Spleen (tissue), 11 donors: ENCODE results near the gene TTC5. TPM values are rescaled to one million over a fixed set of nuclear protein-coding genes. Genes with fewer than 3 reads are reported as not detected.
"Not testable (repeated sequence)": the region's sequence is repeated elsewhere in the genome, so short reads cannot be mapped to it uniquely, and the experiment has no call there.

Experiments
- DNase-seq: peaks from one replicate; pipeline ENCODE4 v3.0.0-alpha.2; 2020
- H3K27ac ChIP-seq, 8 donors: fragments of 200-600 bp; sonication (generic) in 7 of 8; 1 replicate in 4 of 8; 2 replicates in 4 of 8; pipeline versions ENCODE4 v1.5.0 to v1.8.0; 2016 to 2021; ENCODE audit warnings: inconsistent platforms in 4 of 8, mild to moderate bottlenecking in 4 of 8, moderate library complexity in 1 of 8
- H3K27me3 ChIP-seq, 7 donors: fragments of 200-600 bp; sonication (generic) in 6 of 7; replicated peaks in 1 of 7; 1 replicate in 4 of 7; 2 replicates in 3 of 7; pipeline versions ENCODE4 v1.5.0 to v1.8.0; 2016 to 2021; ENCODE audit warnings: inconsistent platforms in 3 of 7, mild to moderate bottlenecking in 1 of 7
- H3K36me3 ChIP-seq, 6 donors: fragments of 200-600 bp; sonication (generic) in 5 of 6; 1 replicate in 4 of 6; 2 replicates in 2 of 6; pipeline versions ENCODE4 v1.5.0 to v1.8.0; 2016 to 2021; ENCODE audit warnings: inconsistent platforms in 2 of 6
- H3K4me1 ChIP-seq, 6 donors: fragments of 200-600 bp; sonication (generic) in 5 of 6; 1 replicate in 3 of 6; 2 replicates in 3 of 6; pipeline versions ENCODE4 v1.5.0 to v1.8.0; 2016 to 2021; ENCODE audit warnings: inconsistent platforms in 3 of 6
- H3K4me3 ChIP-seq, 8 donors: fragments of 200-600 bp; sonication (generic) in 7 of 8; 1 replicate in 4 of 8; 2 replicates in 4 of 8; pipeline versions ENCODE4 v1.5.0 to v1.8.0; 2016 to 2021; ENCODE audit warnings: inconsistent platforms in 4 of 8, mild to moderate bottlenecking in 4 of 8, moderate library complexity in 2 of 8
- H3K9me3 ChIP-seq, 8 donors: fragments of 200-600 bp; sonication (generic) in 7 of 8; 1 replicate in 4 of 8; 2 replicates in 4 of 8; pipeline versions ENCODE4 v1.5.0 to v1.8.0; 2016 to 2021; ENCODE audit warnings: inconsistent platforms in 4 of 8
- CTCF ChIP-seq, 11 experiments: fragments of 200-600 bp in 7 of 11; fragments of 450-650 bp in 4 of 11; sonication (generic) in 4 of 11; IDR thresholded peaks in 8 of 11; conservative IDR thresholded peaks in 3 of 11; 1 replicate in 7 of 11; 2 replicates in 4 of 11; pipeline versions ENCODE4 v1.4.0 to v1.8.0; 2016 to 2021; ENCODE audit warnings: antibody characterized with exemption in 11 of 11, inconsistent platforms in 4 of 11, mild to moderate bottlenecking in 1 of 11
- POLR2A ChIP-seq, 3 donors: fragments of 450-650 bp; IDR thresholded peaks; one replicate each; pipeline ENCODE4 v1.5.1; 2017; ENCODE audit warnings: antibody characterized with exemption in 3 of 3, mild to moderate bottlenecking in 1 of 3
- POLR2AphosphoS5 ChIP-seq, 3 donors: sonication (generic); formaldehyde crosslinking; IDR thresholded peaks; one replicate each; pipeline ENCODE4 v1.5.1; 2017; ENCODE audit warnings: antibody characterized with exemption in 3 of 3
- WGBS, 5 donors: extraction: QIAGEN DNeasy Blood & Tissue Kit in 3 of 5; methylation state at CpG; one replicate each; pipeline versions ENCODE4 v1.1.5 to v1.1.7; 2013 to 2018; 5-methylcytosine and 5-hydroxymethylcytosine counted together
- intact Hi-C: fragments of 100-400 bp; cut with DNase I; formaldehyde crosslinking; loops from one replicate; pipeline ENCODE4 v1.15.0; 2023; ENCODE audit warnings: low total_unique reads
- polyA plus RNA-seq, 3 donors: library from polyadenylated mRNA; stranded (reverse); fragments of 200-250 nt; gene quantifications; one replicate each; pipeline ENCODE4 v1.2.1, GENCODE V29; 2013
- small RNA-seq, 4 donors: library from RNA; depleted of rRNA; stranded (forward); fragments of <200 nt; gene quantifications; one replicate each; pipeline ENCODE3, GENCODE V24; 2016
- total RNA-seq, 7 donors: library from RNA; depleted of rRNA in 3 of 7; stranded (reverse); fragments of >200 nt in 3 of 7; fragmentation: NEBNext Ultra II Directional in 4 of 7; extraction: Animal tissue kit (Norgen Biotek cat#: 25700) in 4 of 7; gene quantifications; one replicate each; pipeline versions ENCODE4 v1.1.0 to v1.2.1, GENCODE V29; 2016 to 2021
- donor health status: healthy with polysubstance abuse.
- donor health status: DM: no; HTN: no; CAD: no; lungs with moderate emphysema.
- donor health status: DM: no; HTN: no; CAD: no.
- donor health status: Bipolar disorder and iron deficiency.
- donor health status: healthy.
- donor health status: DM: no; HTN: no; CAD: no.
- donor health status: DM: yes; HTN: yes; CAD: no.

TTC5 gene
- total and polyA plus RNA-seq, 10 donors: 5.9 to 21.9 (median 18.4) TPM

- DNase-seq: no peak
- Histone ChIP-seq H3K27ac (no peak overlapping the region), H3K9me3 (peaks cover 3 to 37% (median 32%) of the 10 kb centered on the region in 8 donors), H3K4me3 (no peak overlapping the region), H3K27me3 (no peaks in the 10 kb centered on the region), H3K4me1 (peaks cover 0 to 7% (median 0%) of the 10 kb centered on the region in 6 donors), H3K36me3 (peaks cover 0 to 60% (median 2%) of the 10 kb centered on the region in 6 donors)
- no peak for TF ChIP-seq POLR2A (IDR thresholded peaks at IDR 0.05)
- 93 to 100% (median 97%) methylated on average over 2 of the region's 2 CpGs for WGBS, 5 donors
- intact Hi-C loops: no loop called here
These were observed 28.3 kb downstream of the TTC5 start for GRCh38 chr14:20277409-20277808.

- WGBS, 5 donors: 93 to 97% (median 97%) methylated on average over 2 of the region's 2 CpGs
- Histone ChIP-seq H3K9me3 (peaks cover 3 to 52% (median 45%) of the 10 kb centered on the region in 8 donors), H3K4me1 (peaks cover 0 to 7% (median 0%) of the 10 kb centered on the region in 6 donors), H3K27ac (no peak overlapping the region), H3K27me3 (no peaks in the 10 kb centered on the region), H3K36me3 (peaks cover 0 to 37% (median 2%) of the 10 kb centered on the region in 6 donors), H3K4me3 (no peak overlapping the region)
- no peak for DNase-seq
- no peak for TF ChIP-seq CTCF (IDR thresholded peaks at IDR 0.05 in 8 of 11, conservative IDR thresholded peaks at IDR 0.05 in 3 of 11)
- intact Hi-C loops: no loop called here
These were observed 31.7 kb downstream of the TTC5 start for GRCh38 chr14:20274062-20274461.

GRCh38 chr14:20264361-20264760, 41.4 kb downstream of the TTC5 start:
- intact Hi-C loops, H3K4me1 ChIP-seq, H3K9me3 ChIP-seq, H3K27ac ChIP-seq, H3K36me3 ChIP-seq, H3K4me3 ChIP-seq, DNase-seq, H3K27me3 ChIP-seq: not testable (repeated sequence)
- WGBS, 5 donors: 91 to 97% (median 94%) methylated on average over 5 of the region's 5 CpGs

GRCh38 chr14:20262642-20263128, 43.1 kb downstream of the TTC5 start:
- Histone ChIP-seq H3K4me1 (no peaks in the 10 kb centered on the region), H3K4me3 (no peak overlapping the region), H3K9me3 (peaks cover 0 to 5% (median 0%) of the 10 kb centered on the region in 8 donors), H3K36me3 (no peaks in the 10 kb centered on the region), H3K27ac (no peak overlapping the region), H3K27me3 (no peaks in the 10 kb centered on the region)
- no peak for DNase-seq
- intact Hi-C loops: no loop called here
- 53 to 63% (median 60%) methylated on average over 3 of the region's 3 CpGs for WGBS, 5 donors
- TF ChIP-seq CTCF (IDR thresholded peaks at IDR 0.05 in 8 of 11, conservative IDR thresholded peaks at IDR 0.05 in 3 of 11): no peak
- TF ChIP-seq POLR2AphosphoS5 (IDR thresholded peaks at IDR 0.05): no peak
- TF ChIP-seq POLR2A (IDR thresholded peaks at IDR 0.05): no peak

GRCh38 chr14:20247646-20248246, 58.0 kb downstream of the TTC5 start:
- Histone ChIP-seq H3K4me3 (no peak overlapping the region), H3K27me3 (no peaks in the 10 kb centered on the region), H3K9me3 (peaks cover 0 to 21% (median 8%) of the 10 kb centered on the region in 8 donors), H3K27ac (no peak overlapping the region), H3K36me3 (no peaks in the 10 kb centered on the region), H3K4me1 (no peaks in the 10 kb centered on the region)
- DNase-seq: no peak
- TF ChIP-seq CTCF (IDR thresholded peaks at IDR 0.05 in 8 of 11, conservative IDR thresholded peaks at IDR 0.05 in 3 of 11): no peak
- no peak for TF ChIP-seq POLR2A (IDR thresholded peaks at IDR 0.05)
- no peak for TF ChIP-seq POLR2AphosphoS5 (IDR thresholded peaks at IDR 0.05)
- intact Hi-C loops: no loop called here
- WGBS, 5 donors: 59 to 71% (median 67%) methylated on average over 3 of the region's 3 CpGs

Small RNAs within 50 kb of the gene (small RNA-seq; reads per million reads assigned to genes)
- 0 to 0.06 (median 0) reads per million in 4 donors for gene SNORA79B
- 126 to 167 (median 140) reads per million in 4 donors for gene SNORD126

Other genes with a start within 250 kb of the TTC5 start
- gene OR4L1, start 245.9 kb downstream of the TTC5 start, total RNA-seq: not detected
- gene OR4L1, start 245.9 kb downstream of the TTC5 start, polyA plus RNA-seq: not detected
- gene OR4K17, start 195.2 kb downstream of the TTC5 start, total RNA-seq: not detected
- gene OR4K17, start 195.2 kb downstream of the TTC5 start, polyA plus RNA-seq: not detected
- gene OR4N5, start 167.1 kb downstream of the TTC5 start, total RNA-seq: not detected
- gene OR4N5, start 167.1 kb downstream of the TTC5 start, polyA plus RNA-seq: not detected
- not detected for gene OR11G2, start 115.1 kb downstream of the TTC5 start, total RNA-seq
- gene OR11G2, start 115.1 kb downstream of the TTC5 start, polyA plus RNA-seq: not detected
- not detected for gene OR11H6, start 82.2 kb downstream of the TTC5 start, total RNA-seq
- gene OR11H6, start 82.2 kb downstream of the TTC5 start, polyA plus RNA-seq: not detected
- not detected for gene OR11H7, start 77.0 kb downstream of the TTC5 start, total RNA-seq
- not detected for gene OR11H7, start 77.0 kb downstream of the TTC5 start, polyA plus RNA-seq
- gene OR11H4, start 66.7 kb downstream of the TTC5 start, total RNA-seq: not detected
- gene OR11H4, start 66.7 kb downstream of the TTC5 start, polyA plus RNA-seq: not detected
- gene CCNB1IP1, start 27.3 kb upstream of the TTC5 start, total RNA-seq: 10 to 100 TPM; 21.1 to 32.8 (median 27.9) TPM
- gene CCNB1IP1, start 27.3 kb upstream of the TTC5 start, polyA plus RNA-seq: 10 to 100 TPM; 30.4 to 49.1 (median 43.6) TPM
- gene PARP2, start 37.7 kb upstream of the TTC5 start, total RNA-seq: 10 to 100 TPM; 10.9 to 25.0 (median 17.2) TPM
- 10 to 100 TPM in 2 of 3 donors, 1 to 10 TPM in 1; 9.1 to 12.0 (median 11.3) TPM for gene PARP2, start 37.7 kb upstream of the TTC5 start, polyA plus RNA-seq
- gene TEP1, start 107.5 kb upstream of the TTC5 start, total RNA-seq: 10 to 100 TPM; 55.1 to 91.7 (median 70.5) TPM
- gene TEP1, start 107.5 kb upstream of the TTC5 start, polyA plus RNA-seq: 10 to 100 TPM; 19.2 to 38.7 (median 26.7) TPM
- gene KLHL33, start 130.2 kb upstream of the TTC5 start, total RNA-seq: 1 to 10 TPM in 2 of 7 donors, under 1 TPM in 4, not detected in 1; 0.47 to 2.9 (median 0.86) TPM
- under 1 TPM; 0.22 to 0.54 (median 0.32) TPM for gene KLHL33, start 130.2 kb upstream of the TTC5 start, polyA plus RNA-seq
- 100 to 1,000 TPM in 2 of 7 donors, 10 to 100 TPM in 5; 48.6 to 110 (median 72.6) TPM for gene OSGEP, start 148.9 kb upstream of the TTC5 start, total RNA-seq
- 100 to 1,000 TPM in 1 of 3 donors, 10 to 100 TPM in 2; 78.7 to 107 (median 87.1) TPM for gene OSGEP, start 148.9 kb upstream of the TTC5 start, polyA plus RNA-seq
- gene APEX1, start 149.3 kb upstream of the TTC5 start, total RNA-seq: 100 to 1,000 TPM in 6 of 7 donors, 10 to 100 TPM in 1; 89.4 to 153 (median 104) TPM
- gene APEX1, start 149.3 kb upstream of the TTC5 start, polyA plus RNA-seq: 100 to 1,000 TPM; 139 to 151 (median 140) TPM
- gene PIP4P1, start 155.5 kb upstream of the TTC5 start, total RNA-seq: 10 to 100 TPM; 32.5 to 45.6 (median 38.4) TPM
- gene PIP4P1, start 155.5 kb upstream of the TTC5 start, polyA plus RNA-seq: 10 to 100 TPM; 37.1 to 79.6 (median 55.9) TPM
- gene PNP, start 163.5 kb upstream of the TTC5 start, total RNA-seq: 10 to 100 TPM; 36.0 to 93.1 (median 65.5) TPM
- 10 to 100 TPM; 44.8 to 64.3 (median 48.2) TPM for gene PNP, start 163.5 kb upstream of the TTC5 start, polyA plus RNA-seq
- gene RNASE10, start 199.6 kb upstream of the TTC5 start, total RNA-seq: under 1 TPM in 4 of 7 donors, not detected in 3; 0.60 to 0.95 (median 0.71) TPM
- not detected for gene RNASE10, start 199.6 kb upstream of the TTC5 start, polyA plus RNA-seq